ENCODE results near the gene RBM17. TPM values are rescaled to one million over a fixed set of nuclear protein-coding genes. Genes with fewer than 3 reads are reported as not detected.

RBM17 gene
- total RNA-seq, 1 experiment from 2014 or later = 28.4 TPM

DNA sequence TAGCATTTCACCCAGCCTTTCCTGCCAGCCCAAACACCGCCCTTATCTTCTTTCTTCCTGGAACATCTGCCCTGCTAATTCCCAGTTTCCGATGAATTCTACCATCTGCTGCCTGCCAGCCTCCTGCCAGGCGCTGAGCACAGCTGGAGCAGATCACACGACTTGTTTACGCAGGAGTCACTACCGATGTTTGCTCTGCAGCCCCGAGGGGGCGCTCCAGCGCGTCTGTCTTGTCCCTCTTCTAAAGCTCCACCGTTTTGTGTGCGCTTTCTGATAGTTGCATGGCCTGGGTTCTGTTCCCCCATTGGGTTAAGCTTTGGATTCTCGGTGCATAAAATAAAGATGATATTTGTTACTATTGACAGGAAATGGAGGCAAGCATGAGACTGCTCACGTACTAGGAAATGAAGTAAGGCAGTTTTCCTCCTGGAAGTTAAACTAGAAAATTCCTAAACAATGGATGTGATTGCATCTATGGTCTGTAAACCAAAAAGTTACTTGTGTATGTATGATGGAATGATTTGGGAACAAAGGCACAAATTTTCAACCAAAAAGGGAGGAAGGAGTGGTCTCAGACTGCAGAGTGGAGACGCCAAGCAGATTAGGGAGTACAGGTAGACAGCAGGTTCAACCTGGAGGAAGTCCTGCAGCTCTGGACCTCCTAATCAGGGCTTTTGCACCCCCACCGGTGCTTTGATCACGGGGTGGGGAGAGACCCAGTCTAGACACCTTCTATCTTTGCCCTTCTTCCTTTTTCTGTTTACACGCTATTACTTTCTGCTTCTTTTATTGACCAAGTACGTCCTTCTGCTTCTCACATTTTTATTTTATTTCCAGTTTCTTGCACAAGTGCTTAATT is 2.2 kb upstream of the RBM17 start:
- H3F3A ChIP-seq (ENCODE audit: low read length, unreplicated experiment) = no peaks in the 10 kb centered on the region
- no peak overlapping the region for H3K4me2 ChIP-seq (ENCODE audit: low read length)
- H4K20me1 ChIP-seq (ENCODE audit: low read length) = peaks cover 14% of the 10 kb centered on the region
- ATAC-seq = peak; percentile 60
- peaks cover 25% of the 10 kb centered on the region for H3K79me2 ChIP-seq (ENCODE audit: low read length)
- no peaks in the 10 kb centered on the region for H3K9me3 ChIP-seq (ENCODE audit: low read length)
- H3K9ac ChIP-seq (ENCODE audit: low read length) = no peak overlapping the region
- no peak overlapping the region for H3K27ac ChIP-seq (ENCODE audit: low read length)
- BruUV-seq (replicated peaks) = no TSS peak
- DNase-seq = peak; percentile 53
- H3K36me3 ChIP-seq (ENCODE audit: low read depth, low read length) = no peaks in the 10 kb centered on the region; the same call in 1 of the 2 replicates
- no peaks in the 10 kb centered on the region for H3K27me3 ChIP-seq (ENCODE audit: low read length)
- ChIA-PET POLR2A (ENCODE audit: unreplicated experiment) (no interaction called here), CTCF (interaction anchor here (0.7 to 1.1 kb wide), 2 partner anchors 76 to 116 kb away, joined by 3 to 6 read pairs; partner anchors contain the start of gene PFKFB3)
- no peaks in the 10 kb centered on the region for H3K9me2 ChIP-seq (replicated peaks; ENCODE audit: low read length)
- no peak overlapping the region for H3K4me3 ChIP-seq (ENCODE audit: low read length)
- TF ChIP-seq EZH2 (IDR thresholded peaks at IDR 0.05; ENCODE audit: low read length, unreplicated experiment) (no peak), EZH2phosphoT487 (IDR thresholded peaks at IDR 0.05; ENCODE audit: borderline replicate concordance, low read length) (no peak)
- TF ChIP-seq, protein P1, sequence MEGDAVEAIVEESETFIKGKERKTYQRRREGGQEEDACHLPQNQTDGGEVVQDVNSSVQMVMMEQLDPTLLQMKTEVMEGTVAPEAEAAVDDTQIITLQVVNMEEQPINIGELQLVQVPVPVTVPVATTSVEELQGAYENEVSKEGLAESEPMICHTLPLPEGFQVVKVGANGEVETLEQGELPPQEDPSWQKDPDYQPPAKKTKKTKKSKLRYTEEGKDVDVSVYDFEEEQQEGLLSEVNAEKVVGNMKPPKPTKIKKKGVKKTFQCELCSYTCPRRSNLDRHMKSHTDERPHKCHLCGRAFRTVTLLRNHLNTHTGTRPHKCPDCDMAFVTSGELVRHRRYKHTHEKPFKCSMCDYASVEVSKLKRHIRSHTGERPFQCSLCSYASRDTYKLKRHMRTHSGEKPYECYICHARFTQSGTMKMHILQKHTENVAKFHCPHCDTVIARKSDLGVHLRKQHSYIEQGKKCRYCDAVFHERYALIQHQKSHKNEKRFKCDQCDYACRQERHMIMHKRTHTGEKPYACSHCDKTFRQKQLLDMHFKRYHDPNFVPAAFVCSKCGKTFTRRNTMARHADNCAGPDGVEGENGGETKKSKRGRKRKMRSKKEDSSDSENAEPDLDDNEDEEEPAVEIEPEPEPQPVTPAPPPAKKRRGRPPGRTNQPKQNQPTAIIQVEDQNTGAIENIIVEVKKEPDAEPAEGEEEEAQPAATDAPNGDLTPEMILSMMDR (conservative IDR thresholded peaks at IDR 0.05; ENCODE audit: low read depth, low read length) = peak; percentile 74
- H3K4me1 ChIP-seq (ENCODE audit: insufficient read depth, low read length) = peaks cover 5% of the 10 kb centered on the region
- 0 out of 2 replicates have a peak overlapping the region, but pooled peaks have one; percentile 53 for H2AFZ ChIP-seq (ENCODE audit: low read length)
- intact Hi-C loops (cut with micrococcal nuclease) = loop anchor here (5.0 to 10.0 kb wide), 3 partner anchors 72 to 316 kb away; no protein-coding TSS in a partner anchor

DNA sequence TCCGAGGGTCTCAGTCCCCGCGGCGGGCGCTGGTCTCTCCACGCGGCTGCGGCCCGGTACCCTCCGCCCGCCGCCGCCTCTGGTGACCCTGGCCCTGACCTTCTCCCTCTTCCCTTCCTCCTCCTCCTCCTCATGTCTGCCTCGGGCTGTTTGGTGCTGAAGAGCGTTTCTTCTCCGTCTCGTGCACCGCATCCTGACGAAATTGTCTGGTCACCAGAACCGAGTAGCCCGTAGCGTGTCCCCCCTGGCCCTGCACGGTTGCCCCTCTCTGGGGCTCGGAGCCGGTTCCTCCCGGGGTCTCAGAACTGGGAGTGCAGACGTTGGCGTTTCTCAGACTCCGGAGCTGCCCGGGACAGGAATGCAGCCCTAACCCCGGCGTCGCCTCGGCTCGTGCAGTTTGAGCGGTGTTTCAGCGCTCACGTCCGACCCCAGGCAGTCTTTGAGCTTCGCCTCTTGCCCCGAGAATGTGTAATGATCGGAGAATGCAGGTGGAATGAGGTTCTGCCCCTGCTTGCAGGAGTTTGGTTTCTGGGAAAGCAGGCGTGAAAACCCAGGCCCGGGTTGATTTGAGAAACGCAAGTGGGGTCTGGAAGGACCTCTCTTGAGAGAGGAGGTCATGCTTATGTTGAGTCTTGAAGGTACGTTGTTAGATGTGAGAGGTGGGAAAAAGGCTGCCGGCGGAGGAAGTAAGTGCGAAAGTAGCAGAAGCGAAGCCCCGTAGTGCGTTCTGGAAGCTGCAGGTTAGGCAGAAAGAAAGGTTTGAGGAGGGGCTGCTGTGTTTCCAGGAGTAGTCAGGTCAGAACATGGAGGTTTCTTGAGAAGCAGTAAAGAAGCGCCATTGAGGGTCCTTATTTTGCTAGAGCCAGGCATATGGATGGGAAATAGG is 743 bp downstream of the RBM17 start:
- no peak for TF ChIP-seq EZH2phosphoT487 (IDR thresholded peaks at IDR 0.05; ENCODE audit: borderline replicate concordance, low read length)
- no peak for TF ChIP-seq EZH2 (IDR thresholded peaks at IDR 0.05; ENCODE audit: low read length, unreplicated experiment)
- TF ChIP-seq, protein P1 (conservative IDR thresholded peaks at IDR 0.05; ENCODE audit: low read depth, low read length) = no peak
- ATAC-seq (peak; percentile 30), DNase-seq (peak; percentile 23)
- peak overlapping the region; percentile 36; the same call in 1 of the 2 replicates for H2AFZ ChIP-seq (ENCODE audit: low read length)
- H3K4me3 ChIP-seq (ENCODE audit: low read length) = peak overlapping the region; percentile 88
- H3K9me3 ChIP-seq (ENCODE audit: low read length) = no peaks in the 10 kb centered on the region
- peaks cover 20% of the 10 kb centered on the region for H4K20me1 ChIP-seq (ENCODE audit: low read length)
- H3K9ac ChIP-seq (ENCODE audit: low read length) = peak overlapping the region; percentile 88
- H3K4me2 ChIP-seq (ENCODE audit: low read length) = peak overlapping the region; percentile 89
- ChIA-PET POLR2A (ENCODE audit: unreplicated experiment) (no interaction called here), CTCF (interaction anchor here (0.7 kb wide), 2 partner anchors 116 to 767 kb away, joined by 6 to 7 read pairs; no protein-coding TSS in a partner anchor)
- no peaks in the 10 kb centered on the region for H3K27me3 ChIP-seq (ENCODE audit: low read length)
- H3K79me2 ChIP-seq (ENCODE audit: low read length) = peaks cover 55% of the 10 kb centered on the region
- no peak overlapping the region for H3K27ac ChIP-seq (ENCODE audit: low read length)
- no peaks in the 10 kb centered on the region for H3F3A ChIP-seq (ENCODE audit: low read length, unreplicated experiment)
- no peaks in the 10 kb centered on the region; the same call in 1 of the 2 replicates for H3K36me3 ChIP-seq (ENCODE audit: low read depth, low read length)
- intact Hi-C loops (cut with micrococcal nuclease) = loop anchor here (5.0 to 10.0 kb wide), 3 partner anchors 75 to 313 kb away; no protein-coding TSS in a partner anchor
- H3K9me2 ChIP-seq (replicated peaks; ENCODE audit: low read length) = no peaks in the 10 kb centered on the region
- BruUV-seq (replicated peaks) = TSS peak; percentile 59
- H3K4me1 ChIP-seq (ENCODE audit: insufficient read depth, low read length) = peaks cover 5% of the 10 kb centered on the region

Data from PC-3 (cell line).